Pericardium fibroblast (primary cell): Measurements from ENCODE around the gene ZNF484. TPM values are rescaled to one million over a fixed set of nuclear protein-coding genes. Genes with fewer than 3 reads are reported as not detected.

Source experiments
- total RNA-seq: library from RNA; depleted of rRNA; stranded (reverse); fragments of >200 nt; gene quantifications from 2 replicates; pipeline ENCODE4 v1.2.3, GENCODE V29; 2015

Gene ZNF484
- total RNA-seq, result 3.3 and 4.8 TPM in 2 replicates

GRCh38 chr9:92877531-92878430 is at the start of gene ZNF484:
TSS of gene ZNF484 (minus strand) at chr9:92878038. CDS start at chr9:92875029, 3,009 bp downstream.

Other genes with a start within 250 kb of the ZNF484 start
- 3.3 and 6.2 TPM in 2 replicates for gene IPPK, start 207.9 kb downstream of the ZNF484 start, total RNA-seq
- gene BICD2, start 113.2 kb downstream of the ZNF484 start, total RNA-seq, result 24.3 and 28.2 TPM in 2 replicates
- gene FGD3, start 69.5 kb upstream of the ZNF484 start, total RNA-seq, result not detected in 2 replicates
- gene SUSD3, start 180.7 kb upstream of the ZNF484 start, total RNA-seq, result 3.7 and 8.6 TPM in 2 replicates
- 55.8 and 89.2 TPM in 2 replicates for gene CARD19, start 218.2 kb upstream of the ZNF484 start, total RNA-seq